Vagina (tissue), 2 donors: ENCODE data around the gene ITPKB. TPM values are rescaled to one million over a fixed set of nuclear protein-coding genes. Genes with fewer than 3 reads are reported as not detected.

Experiments
- DNase-seq, 2 donors: peaks; one replicate each; pipeline ENCODE4 v3.0.0-alpha.2; 2017; ENCODE audit errors: extremely low spot score in 2 of 2
- H3K27ac ChIP-seq: fragments of 200-600 bp; sonication (generic); one replicate; pipeline ENCODE4 v1.5.1; 2019
- H3K27me3 ChIP-seq: fragments of 200-600 bp; sonication (generic); one replicate; pipeline ENCODE4 v1.5.1; 2019
- H3K36me3 ChIP-seq, 2 donors: fragments of 200-600 bp; sonication (generic); one replicate each; pipeline ENCODE4 v1.5.1; 2017 to 2019
- H3K4me1 ChIP-seq: fragments of 200-600 bp; sonication (generic); one replicate; pipeline ENCODE4 v1.5.1; 2019
- H3K4me3 ChIP-seq, 2 donors: fragments of 200-600 bp; sonication (generic); 1 replicate in 1 of 2; 2 replicates in 1 of 2; pipeline ENCODE4 v1.5.1; 2016 to 2019
- H3K9me3 ChIP-seq: fragments of 200-600 bp; sonication (generic); one replicate; pipeline ENCODE4 v1.5.1; 2019
- CTCF ChIP-seq, 3 experiments: fragments of 450-650 bp in 2 of 3; fragments of 200-600 bp in 1 of 3; sonication (generic) in 1 of 3; IDR thresholded peaks; one replicate each; pipeline ENCODE4 v1.5.1; 2017 to 2019; ENCODE audit warnings: antibody characterized with exemption in 3 of 3, mild to moderate bottlenecking in 2 of 3, moderate library complexity in 2 of 3
- POLR2A ChIP-seq, 2 donors: fragments of 450-650 bp; IDR thresholded peaks; one replicate each; pipeline ENCODE4 v1.6.1; 2017; ENCODE audit warnings: antibody characterized with exemption in 2 of 2, mild to moderate bottlenecking in 2 of 2, moderate library complexity in 2 of 2
- POLR2AphosphoS5 ChIP-seq, 2 donors: sonication (generic); formaldehyde crosslinking; IDR thresholded peaks; one replicate each; pipeline ENCODE4 v1.9.0; 2017; ENCODE audit warnings: antibody characterized with exemption in 2 of 2, mild to moderate bottlenecking in 2 of 2, low read depth in 1 of 2; ENCODE audit not compliant: insufficient read depth in 1 of 2
- intact Hi-C: fragments of 100-400 bp; cut with DNase I; formaldehyde crosslinking; loops from one replicate; pipeline ENCODE4 v1.15.1; 2023
- small RNA-seq: library from RNA; depleted of rRNA; stranded (forward); fragments of <200 nt; gene quantifications from one replicate; pipeline ENCODE3, GENCODE V24; 2016
- total RNA-seq: library from RNA; depleted of rRNA; stranded (reverse); fragments of >200 nt; gene quantifications from one replicate; pipeline ENCODE4 v1.2.3, GENCODE V29; 2016

ITPKB gene
- total RNA-seq, 1 donor from 2014 or later: 31.7 TPM

DNA sequence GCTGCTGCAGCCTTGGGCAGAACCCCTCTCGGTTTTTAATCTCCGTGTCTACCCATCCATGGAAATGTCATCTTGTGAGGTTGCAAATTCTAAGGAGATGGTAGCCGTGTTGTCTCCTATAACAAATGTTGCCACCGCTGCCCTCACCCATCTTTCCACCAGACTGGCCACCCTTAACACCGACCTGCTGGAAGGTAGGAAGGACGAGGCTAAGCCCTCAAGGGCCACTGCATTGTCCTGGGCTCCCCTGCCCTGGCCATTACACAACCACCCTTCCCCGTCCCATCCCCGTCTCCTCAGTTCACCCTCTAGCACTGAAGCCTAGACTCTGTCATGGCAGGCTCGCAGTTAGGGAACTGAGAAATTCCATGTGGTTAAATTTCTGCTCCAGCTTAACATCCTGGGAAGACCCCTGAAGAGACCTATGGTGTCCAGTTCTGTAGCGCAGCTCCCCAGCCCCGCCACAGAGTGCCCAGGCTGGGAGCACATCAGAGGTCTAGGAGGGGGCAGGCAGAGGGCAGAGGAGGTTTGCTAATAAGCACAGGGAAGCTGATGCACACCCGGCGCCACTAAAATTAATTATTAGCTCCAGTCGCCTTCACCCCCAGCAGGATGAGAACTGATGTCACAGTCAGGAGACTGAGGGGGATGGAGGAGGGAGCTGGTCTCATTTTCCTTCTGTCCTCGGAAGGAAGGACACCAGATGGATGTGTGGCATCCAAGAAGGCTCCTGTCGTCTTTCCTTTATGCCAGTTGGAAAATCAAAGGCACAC lies 152.2 kb downstream of the ITPKB start:
- no peak for DNase-seq
- H3K27me3 ChIP-seq: no peaks in the 10 kb centered on the region
- intact Hi-C loops: no loop called here
- no peak overlapping the region for H3K27ac ChIP-seq
- no peaks in the 10 kb centered on the region for H3K4me1 ChIP-seq
- no peaks in the 10 kb centered on the region for H3K36me3 ChIP-seq
- H3K4me3 ChIP-seq: no peak overlapping the region
- no peaks in the 10 kb centered on the region for H3K9me3 ChIP-seq
- TF ChIP-seq POLR2A (IDR thresholded peaks at IDR 0.05): no peak
- no peak for TF ChIP-seq POLR2AphosphoS5 (IDR thresholded peaks at IDR 0.05; ENCODE audit: insufficient read depth in 1 of 2, low read depth in 1 of 2)
- no peak for TF ChIP-seq CTCF (IDR thresholded peaks at IDR 0.05)

GRCh38 chr1:226586116-226586515 lies 153.0 kb downstream of the ITPKB start:
- intact Hi-C loops: no loop called here
- H3K4me1 ChIP-seq: no peaks in the 10 kb centered on the region
- H3K27me3 ChIP-seq: no peaks in the 10 kb centered on the region
- no peaks in the 10 kb centered on the region for H3K9me3 ChIP-seq
- no peak for DNase-seq
- H3K4me3 ChIP-seq: no peak overlapping the region
- H3K36me3 ChIP-seq: no peaks in the 10 kb centered on the region
- TF ChIP-seq POLR2AphosphoS5 (IDR thresholded peaks at IDR 0.05; ENCODE audit: insufficient read depth in 1 of 2, low read depth in 1 of 2) (no peak), POLR2A (IDR thresholded peaks at IDR 0.05) (no peak), CTCF (IDR thresholded peaks at IDR 0.05) (no peak)
- H3K27ac ChIP-seq: no peak overlapping the region

DNA sequence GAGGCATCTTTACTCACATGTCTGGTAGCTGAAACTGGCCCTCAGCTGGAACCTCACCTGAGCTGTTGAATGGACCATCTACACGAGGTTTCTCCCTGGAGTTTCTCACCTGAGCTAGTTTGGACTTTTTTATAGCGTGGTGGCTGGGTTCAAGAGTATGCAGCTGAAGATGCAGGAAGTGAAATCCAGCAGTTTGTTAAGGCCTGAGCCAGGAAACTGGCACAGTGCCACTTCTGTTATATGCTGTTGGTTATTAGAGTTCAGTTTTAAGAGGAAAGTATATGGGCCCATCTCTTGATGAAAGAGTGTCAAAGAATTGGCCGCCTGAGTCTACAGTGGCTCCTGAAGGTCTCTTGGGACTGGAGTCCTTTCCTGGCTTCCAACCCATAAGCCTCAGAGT lies 154.9 kb downstream of the ITPKB start:
- H3K4me1 ChIP-seq: no peaks in the 10 kb centered on the region
- H3K9me3 ChIP-seq: no peaks in the 10 kb centered on the region
- intact Hi-C loops: no loop called here
- no peaks in the 10 kb centered on the region for H3K36me3 ChIP-seq
- no peak overlapping the region for H3K27ac ChIP-seq
- H3K27me3 ChIP-seq: no peaks in the 10 kb centered on the region
- no peak for TF ChIP-seq POLR2AphosphoS5 (IDR thresholded peaks at IDR 0.05; ENCODE audit: insufficient read depth in 1 of 2, low read depth in 1 of 2)
- TF ChIP-seq CTCF (IDR thresholded peaks at IDR 0.05): no peak
- TF ChIP-seq POLR2A (IDR thresholded peaks at IDR 0.05): no peak
- no peak for DNase-seq
- no peak overlapping the region for H3K4me3 ChIP-seq

- H3K4me3 ChIP-seq: no peak overlapping the region
- no peaks in the 10 kb centered on the region for H3K4me1 ChIP-seq
- H3K27me3 ChIP-seq: no peaks in the 10 kb centered on the region
- intact Hi-C loops: no loop called here
- no peak for TF ChIP-seq POLR2AphosphoS5 (IDR thresholded peaks at IDR 0.05; ENCODE audit: insufficient read depth in 1 of 2, low read depth in 1 of 2)
- no peak for TF ChIP-seq CTCF (IDR thresholded peaks at IDR 0.05)
- no peak for TF ChIP-seq POLR2A (IDR thresholded peaks at IDR 0.05)
- no peak overlapping the region for H3K27ac ChIP-seq
- H3K9me3 ChIP-seq: no peaks in the 10 kb centered on the region
- no peak for DNase-seq
- no peaks in the 10 kb centered on the region for H3K36me3 ChIP-seq
These were observed 156.1 kb downstream of the ITPKB start for GRCh38 chr1:226582966-226583365.

Small RNA genes lying within 50 kb of the gene (small RNA-seq; reads per million reads assigned to genes)
- not detected for gene RPS27P5

Other genes with a start within 250 kb of the ITPKB start
- 6.4 TPM for gene STUM, start 190.5 kb downstream of the ITPKB start, total RNA-seq
- 22.1 TPM for gene PSEN2, start 131.3 kb upstream of the ITPKB start, total RNA-seq
- gene COQ8A, start 201.0 kb upstream of the ITPKB start, total RNA-seq: 44.9 TPM